ENCODE data around the gene CRKL.

DNA sequence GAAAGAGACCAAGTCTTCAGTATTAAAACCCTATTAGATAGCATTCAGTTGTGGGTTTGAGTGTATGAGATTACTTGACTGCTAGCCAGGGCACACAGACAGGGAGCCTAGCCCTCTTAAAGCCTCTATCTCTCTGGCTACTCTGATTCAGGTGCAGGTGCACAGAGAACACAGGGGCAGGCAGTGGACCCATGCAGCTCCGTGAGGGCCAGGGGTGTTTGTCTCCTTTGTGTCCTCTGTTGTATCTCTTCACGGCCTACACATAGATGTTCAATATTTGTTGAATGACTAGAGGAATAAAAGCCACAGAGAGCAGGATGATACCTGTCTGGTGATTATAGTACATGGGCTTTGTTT lies 28.3 kb downstream of the CRKL start:
- TF ChIP-seq CTCF (IDR thresholded peaks at IDR 0.05) (no peak), POLR2A (IDR thresholded peaks at IDR 0.05) (no peak)

Data from esophagus squamous epithelium (tissue), 4 donors.